ENCODE data around the gene HSPA8. TPM values are rescaled to one million over a fixed set of nuclear protein-coding genes. Genes with fewer than 3 reads are reported as not detected.
"Not testable (repeated sequence)": the region's sequence is repeated elsewhere in the genome, so short reads cannot be mapped to it uniquely, and the experiment has no call there.

Gene HSPA8
- 1,000 to 10,000 TPM in 11 of 12 donors, 100 to 1,000 TPM in 1; 575 to 1,961 (median 1,737) TPM for polyA plus RNA-seq (ENCODE audit: insufficient read length in 12 of 12)
- long read RNA-seq, donor 1, transcript HSPA8-208 (3 exons, 740 nt) = minor isoform, 25 of 694 reads
- long read RNA-seq, donor 1, transcript HSPA8-224 (9 exons, 2,463 nt) = major isoform, 149 of 694 reads
- long read RNA-seq, donor 1, transcript HSPA8-211 (5 exons, 1,509 nt) = minor isoform, 87 of 694 reads
- long read RNA-seq, donor 1, transcript HSPA8-203 (4 exons, 963 nt) = minor isoform, 35 of 694 reads
- long read RNA-seq, donor 1, partial matches to known transcripts = 347 of 694 reads
- long read RNA-seq, donor 1, other reads (novel, unspliced or antisense) = 0 of 694 reads
- long read RNA-seq, donor 2, transcript HSPA8-224 (9 exons, 2,463 nt) = major isoform, 582 of 1,718 reads
- long read RNA-seq, donor 2, transcript HSPA8-211 (5 exons, 1,509 nt) = minor isoform, 204 of 1,718 reads
- long read RNA-seq, donor 2, transcript HSPA8-202 (8 exons, 2,004 nt) = minor isoform, 68 of 1,718 reads
- long read RNA-seq, donor 2, transcript HSPA8-222 (6 exons, 1,884 nt) = minor isoform, 67 of 1,718 reads
- long read RNA-seq, donor 2, partial matches to known transcripts = 607 of 1,718 reads
- long read RNA-seq, donor 2, other reads (novel, unspliced or antisense) = 19 of 1,718 reads
- long read RNA-seq, donor 3, transcript HSPA8-222 (6 exons, 1,884 nt) = minor isoform, 54 of 718 reads
- long read RNA-seq, donor 3, transcript HSPA8-224 (9 exons, 2,463 nt) = major isoform, 190 of 718 reads
- long read RNA-seq, donor 3, transcript HSPA8-211 (5 exons, 1,509 nt) = minor isoform, 78 of 718 reads
- long read RNA-seq, donor 3, transcript HSPA8-203 (4 exons, 963 nt) = minor isoform, 39 of 718 reads
- long read RNA-seq, donor 3, partial matches to known transcripts = 286 of 718 reads
- long read RNA-seq, donor 3, other reads (novel, unspliced or antisense) = 7 of 718 reads
- long read RNA-seq, donor 4, transcript HSPA8-224 (9 exons, 2,463 nt) = major isoform, 210 of 657 reads
- long read RNA-seq, donor 4, transcript HSPA8-211 (5 exons, 1,509 nt) = minor isoform, 96 of 657 reads
- long read RNA-seq, donor 4, transcript HSPA8-222 (6 exons, 1,884 nt) = minor isoform, 30 of 657 reads
- long read RNA-seq, donor 4, transcript HSPA8-203 (4 exons, 963 nt) = minor isoform, 28 of 657 reads
- long read RNA-seq, donor 4, partial matches to known transcripts = 255 of 657 reads
- long read RNA-seq, donor 4, other reads (novel, unspliced or antisense) = 7 of 657 reads
- long read RNA-seq, donor 5 = 0 reads
- long read RNA-seq, donor 6, transcript HSPA8-224 (9 exons, 2,463 nt) = major isoform, 306 of 855 reads
- long read RNA-seq, donor 6, transcript HSPA8-222 (6 exons, 1,884 nt) = minor isoform, 34 of 855 reads
- long read RNA-seq, donor 6, transcript HSPA8-203 (4 exons, 963 nt) = minor isoform, 56 of 855 reads
- long read RNA-seq, donor 6, transcript HSPA8-211 (5 exons, 1,509 nt) = minor isoform, 81 of 855 reads
- long read RNA-seq, donor 6, partial matches to known transcripts = 327 of 855 reads
- long read RNA-seq, donor 6, other reads (novel, unspliced or antisense) = 5 of 855 reads
- long read RNA-seq, donor 7, transcript HSPA8-222 (6 exons, 1,884 nt) = minor isoform, 30 of 564 reads
- long read RNA-seq, donor 7, transcript HSPA8-203 (4 exons, 963 nt) = minor isoform, 36 of 564 reads
- long read RNA-seq, donor 7, transcript HSPA8-211 (5 exons, 1,509 nt) = minor isoform, 74 of 564 reads
- long read RNA-seq, donor 7, transcript HSPA8-224 (9 exons, 2,463 nt) = major isoform, 161 of 564 reads
- long read RNA-seq, donor 7, partial matches to known transcripts = 208 of 564 reads
- long read RNA-seq, donor 7, other reads (novel, unspliced or antisense) = 11 of 564 reads
- long read RNA-seq, donor 8, transcript HSPA8-222 (6 exons, 1,884 nt) = minor isoform, 107 of 2,090 reads
- long read RNA-seq, donor 8, transcript HSPA8-211 (5 exons, 1,509 nt) = minor isoform, 269 of 2,090 reads
- long read RNA-seq, donor 8, transcript HSPA8-203 (4 exons, 963 nt) = minor isoform, 66 of 2,090 reads
- long read RNA-seq, donor 8, transcript HSPA8-224 (9 exons, 2,463 nt) = major isoform, 594 of 2,090 reads
- long read RNA-seq, donor 8, partial matches to known transcripts = 924 of 2,090 reads
- long read RNA-seq, donor 8, other reads (novel, unspliced or antisense) = 15 of 2,090 reads
- long read RNA-seq, donor 9, transcript HSPA8-211 (5 exons, 1,509 nt) = minor isoform, 115 of 792 reads
- long read RNA-seq, donor 9, transcript HSPA8-203 (4 exons, 963 nt) = minor isoform, 45 of 792 reads
- long read RNA-seq, donor 9, transcript HSPA8-224 (9 exons, 2,463 nt) = major isoform, 194 of 792 reads
- long read RNA-seq, donor 9, transcript HSPA8-222 (6 exons, 1,884 nt) = minor isoform, 63 of 792 reads
- long read RNA-seq, donor 9, partial matches to known transcripts = 322 of 792 reads
- long read RNA-seq, donor 9, other reads (novel, unspliced or antisense) = 6 of 792 reads
- long read RNA-seq, donor 10, transcript HSPA8-211 (5 exons, 1,509 nt) = minor isoform, 130 of 1,351 reads
- long read RNA-seq, donor 10, transcript HSPA8-224 (9 exons, 2,463 nt) = major isoform, 452 of 1,351 reads
- long read RNA-seq, donor 10, transcript HSPA8-222 (6 exons, 1,884 nt) = minor isoform, 92 of 1,351 reads
- long read RNA-seq, donor 10, transcript HSPA8-203 (4 exons, 963 nt) = minor isoform, 46 of 1,351 reads
- long read RNA-seq, donor 10, partial matches to known transcripts = 546 of 1,351 reads
- long read RNA-seq, donor 10, other reads (novel, unspliced or antisense) = 11 of 1,351 reads
- long read RNA-seq, donor 11, transcript HSPA8-222 (6 exons, 1,884 nt) = minor isoform, 84 of 1,527 reads
- long read RNA-seq, donor 11, transcript HSPA8-211 (5 exons, 1,509 nt) = minor isoform, 171 of 1,527 reads
- long read RNA-seq, donor 11, transcript HSPA8-224 (9 exons, 2,463 nt) = major isoform, 396 of 1,527 reads
- long read RNA-seq, donor 11, transcript HSPA8-203 (4 exons, 963 nt) = minor isoform, 64 of 1,527 reads
- long read RNA-seq, donor 11, partial matches to known transcripts = 659 of 1,527 reads
- long read RNA-seq, donor 11, other reads (novel, unspliced or antisense) = 19 of 1,527 reads

DNA sequence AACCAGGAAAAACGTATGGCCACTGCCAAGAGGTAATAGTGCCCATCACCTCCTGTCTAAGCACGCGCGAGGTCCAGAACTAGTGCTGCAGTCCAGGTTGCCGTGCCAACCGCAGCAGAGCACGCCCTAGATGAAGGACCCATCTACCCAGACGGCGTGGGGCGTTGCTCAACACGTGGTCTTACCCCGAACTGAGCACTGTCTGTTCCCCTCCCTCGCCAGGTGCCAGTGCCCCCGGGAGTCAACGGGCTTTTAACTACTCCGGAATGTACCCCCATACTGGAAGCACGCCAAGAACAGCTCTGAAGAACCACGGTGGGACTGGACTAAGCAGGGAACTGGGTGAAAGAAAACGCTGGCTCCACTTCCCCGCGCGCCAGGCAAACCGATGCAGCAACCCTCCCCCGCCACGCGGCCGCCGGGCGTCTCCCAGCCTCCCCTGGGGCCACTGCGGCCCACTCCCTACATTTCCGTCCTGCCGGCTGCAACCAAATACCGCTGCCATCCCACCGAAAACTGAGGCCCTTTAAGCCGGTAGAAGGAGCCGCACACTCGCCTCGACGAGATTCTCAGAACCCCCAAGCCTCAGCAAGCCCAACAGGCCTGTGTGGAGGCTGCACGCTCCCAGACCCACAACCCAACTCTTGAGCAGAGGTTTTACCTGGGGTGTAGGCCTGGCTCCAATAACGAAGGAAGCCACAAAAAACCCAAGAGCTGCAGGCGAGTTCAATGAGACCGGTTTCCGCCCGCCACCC is at the start of gene HSPA8:
Gene HSPA8 (minus strand): TSS at position 734 of the 755 bp plus-strand sequence. CDS start 812 bp downstream, outside the sequence.
- DNase-seq = no peak

DNA sequence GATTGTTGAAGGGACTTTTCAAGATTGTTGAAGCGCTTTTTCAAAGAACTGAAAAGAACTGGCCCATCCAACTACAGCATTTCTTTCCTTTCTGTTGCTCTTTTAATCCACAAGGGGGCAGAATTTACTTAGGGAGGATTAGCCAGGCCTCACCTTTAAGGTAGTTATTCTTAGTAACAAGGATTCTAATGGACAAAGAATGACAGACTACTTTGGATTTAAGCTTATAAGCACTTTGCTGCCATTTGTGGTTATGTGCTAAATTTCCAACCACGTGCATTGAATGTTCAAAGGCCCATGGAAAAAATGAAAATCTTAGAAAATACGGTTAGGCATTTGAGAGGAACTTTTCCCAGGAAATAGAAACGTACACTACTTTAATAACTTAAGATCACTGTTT is 49.5 kb upstream of the HSPA8 start:
- DNase-seq = no peak

DNA sequence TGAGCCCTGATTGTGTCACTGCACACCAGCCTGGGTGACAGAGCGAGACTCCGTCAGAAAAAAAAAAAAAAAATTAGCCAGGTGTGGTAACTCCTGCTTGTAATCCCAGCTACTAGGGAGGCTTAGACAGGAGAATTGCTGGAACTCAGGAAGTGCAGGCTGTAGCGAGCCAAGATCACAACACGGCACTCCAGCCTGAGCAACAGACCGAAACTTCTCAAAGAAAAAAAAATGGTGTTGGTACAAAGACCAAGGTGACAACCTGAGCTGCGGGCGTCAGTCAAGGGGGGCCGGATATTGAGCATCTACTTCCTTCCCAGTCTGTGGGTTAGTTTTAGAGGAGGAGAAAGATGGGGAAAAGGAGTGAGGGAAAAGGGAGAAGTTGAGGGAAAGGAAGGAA is 48.5 kb upstream of the HSPA8 start:
- DNase-seq = no peak

DNA sequence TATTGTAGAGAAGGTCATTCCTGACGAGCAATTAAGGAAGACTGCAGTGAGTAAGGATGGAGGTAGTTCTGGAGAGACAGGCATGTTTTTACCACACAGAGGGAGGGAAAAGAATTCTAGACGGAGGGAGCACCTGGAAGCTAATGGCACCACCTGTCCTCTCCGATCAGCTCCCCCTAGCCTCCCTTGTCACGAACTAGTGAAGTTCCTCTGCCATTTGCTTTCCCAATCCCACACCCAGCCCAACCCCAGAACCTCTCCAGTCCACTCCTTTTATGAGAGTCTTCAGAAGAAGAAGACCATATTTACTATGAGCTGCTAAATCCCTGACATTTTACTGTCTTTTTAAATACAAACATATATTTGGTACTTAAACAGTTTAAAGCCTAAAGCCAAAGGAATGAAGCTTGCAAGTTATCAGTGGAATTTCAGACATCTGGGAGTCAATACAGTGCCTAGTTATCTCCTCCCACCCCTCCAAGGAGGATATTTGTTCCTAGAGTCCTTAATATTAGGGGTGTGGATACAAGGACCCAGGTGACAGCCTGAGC is 46.1 kb upstream of the HSPA8 start:
- DNase-seq = no peak

DNA sequence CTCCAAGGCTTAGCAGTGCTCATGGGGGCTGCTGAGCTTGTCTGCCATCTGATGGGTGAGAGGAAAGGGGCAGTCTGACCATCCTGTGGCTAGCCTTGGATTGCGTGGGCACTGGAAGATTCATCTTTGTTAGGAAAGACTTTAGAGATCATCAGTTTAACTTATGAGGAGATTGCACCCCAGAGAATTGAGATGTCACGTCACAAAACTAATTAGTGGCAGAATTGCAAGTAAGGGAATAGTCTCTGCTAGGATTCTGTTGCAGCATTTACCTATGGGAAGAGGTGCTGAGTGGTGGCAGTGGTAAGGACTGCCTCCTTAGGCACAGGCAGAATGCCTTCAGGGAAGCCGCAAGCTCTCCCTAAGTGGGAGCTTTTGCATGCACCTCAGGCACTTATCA is 42.8 kb upstream of the HSPA8 start:
- no peak for DNase-seq

DNA sequence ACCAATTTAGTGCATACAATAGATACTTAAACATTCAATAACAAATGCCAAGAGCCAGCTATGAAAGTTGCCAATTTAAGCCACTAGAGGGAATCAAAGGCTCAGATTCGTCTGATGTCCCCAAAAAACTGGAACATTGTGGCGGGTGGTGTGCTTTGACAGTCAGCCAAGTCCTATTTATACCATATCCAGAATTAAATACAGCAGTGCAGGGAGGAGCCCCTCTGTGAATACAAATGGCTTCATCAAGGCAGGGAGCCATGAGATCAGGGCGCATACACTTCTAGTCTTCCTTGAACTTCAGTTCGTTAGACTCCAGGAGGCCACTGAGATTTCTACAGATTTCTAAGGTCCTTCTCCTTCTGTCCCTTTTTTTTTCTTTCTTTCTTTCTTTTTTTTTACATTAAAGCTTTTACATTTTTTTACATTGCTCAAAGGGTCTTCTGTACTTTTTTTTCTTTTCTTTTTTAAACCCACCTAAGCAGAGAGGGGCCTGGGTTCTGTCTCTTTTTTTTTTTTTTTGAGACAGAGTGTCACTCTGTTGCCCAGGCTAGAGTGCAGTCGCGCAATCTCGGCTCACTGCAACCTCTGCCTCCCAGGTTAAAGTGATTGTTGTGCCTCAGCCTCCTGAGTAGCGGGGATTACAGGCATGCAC is 41.5 kb upstream of the HSPA8 start:
- DNase-seq = peak; percentile 80

DNA sequence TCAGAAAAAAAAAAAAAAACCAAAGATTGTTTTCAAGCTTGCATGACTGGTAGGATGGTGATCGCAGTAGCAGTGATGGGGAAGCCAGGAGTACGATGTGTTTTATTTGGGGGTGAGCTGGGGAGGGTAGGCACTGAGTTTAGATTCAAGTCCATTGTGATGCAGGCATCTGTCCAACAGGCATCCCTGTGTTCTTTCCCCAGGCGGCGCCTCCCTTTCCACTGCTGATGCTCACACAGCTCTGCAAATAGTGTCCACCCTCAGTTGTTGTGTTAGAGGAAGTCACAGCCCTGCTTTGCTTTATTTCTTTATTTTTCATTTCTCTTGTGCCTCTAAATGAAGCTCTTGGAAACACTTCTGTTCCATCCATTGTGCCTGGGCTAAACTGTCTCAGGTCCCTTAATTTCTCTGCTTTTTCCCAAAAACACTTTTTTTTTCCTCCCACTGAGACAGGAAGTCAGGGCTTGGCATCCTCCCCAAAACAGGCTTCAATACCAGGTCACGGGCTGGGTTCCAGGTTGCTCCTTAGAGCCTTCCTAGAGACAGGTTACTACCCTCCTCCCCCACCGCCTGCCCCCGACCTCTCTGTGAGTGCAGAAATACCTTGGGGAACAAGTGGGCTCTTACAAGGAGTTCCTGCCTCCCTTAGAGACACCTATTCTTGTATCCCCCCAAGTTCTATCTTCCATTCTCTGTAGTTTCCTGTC is 38.6 kb upstream of the HSPA8 start:
- DNase-seq = peak; percentile 35

DNA sequence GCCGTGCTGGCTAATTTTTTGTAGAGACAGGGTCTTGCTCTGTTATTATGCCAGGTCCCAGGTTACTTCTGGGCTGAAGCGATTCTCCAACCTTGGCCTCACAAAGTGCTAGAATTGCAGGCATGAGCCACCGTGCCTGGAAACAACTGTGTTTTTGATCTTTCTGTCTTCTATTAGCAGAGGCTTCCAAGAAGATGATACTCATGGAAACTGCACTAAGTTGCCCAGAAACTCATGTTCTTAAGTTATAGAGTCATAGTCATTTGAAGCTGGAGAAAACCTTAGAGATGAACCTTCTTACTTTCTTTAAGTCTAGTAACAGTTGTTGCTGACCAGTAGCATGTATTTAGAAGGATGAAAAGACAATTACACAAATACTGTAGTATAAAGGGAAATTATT is 37.1 kb upstream of the HSPA8 start:
- DNase-seq = peak; percentile 51

DNA sequence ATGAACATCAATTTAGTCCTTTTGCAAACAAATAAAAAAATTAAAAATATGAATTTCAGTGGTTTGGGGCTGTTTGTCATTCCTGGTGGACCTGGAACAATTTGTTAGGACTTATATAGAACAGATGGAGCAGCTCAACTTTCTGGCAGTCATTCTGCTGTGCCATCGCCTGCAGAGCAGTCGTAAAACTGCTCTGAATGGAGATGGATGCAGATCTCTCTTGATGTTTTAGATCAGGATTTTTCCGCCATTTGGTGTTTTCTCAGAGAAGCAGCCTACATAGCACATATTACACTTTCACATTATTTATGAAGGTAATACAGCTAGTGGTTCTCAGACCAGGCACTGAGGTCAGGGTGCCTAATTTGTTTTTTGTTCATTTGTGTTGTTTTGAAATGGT is 31.8 kb upstream of the HSPA8 start:
- DNase-seq = no peak

DNA sequence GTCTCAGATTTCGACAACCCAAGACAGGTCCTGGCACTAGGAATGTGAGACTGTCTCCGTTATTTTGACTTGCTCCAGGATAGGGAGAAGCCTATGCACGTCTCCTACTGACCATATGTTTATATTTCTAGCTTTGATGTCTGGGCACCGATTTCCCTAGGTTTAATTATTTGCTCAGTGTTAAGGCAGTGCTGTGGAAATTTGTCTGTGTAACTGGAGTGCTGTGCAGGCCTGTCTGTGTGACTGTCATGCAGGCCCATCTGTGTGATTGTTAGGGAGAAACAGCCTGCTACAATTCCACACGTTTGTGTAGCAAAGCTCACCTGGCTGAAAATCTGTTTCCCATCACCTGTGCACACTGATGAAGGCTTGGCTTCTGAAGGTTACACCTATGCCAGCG is 29.6 kb upstream of the HSPA8 start:
- no peak for DNase-seq

DNA sequence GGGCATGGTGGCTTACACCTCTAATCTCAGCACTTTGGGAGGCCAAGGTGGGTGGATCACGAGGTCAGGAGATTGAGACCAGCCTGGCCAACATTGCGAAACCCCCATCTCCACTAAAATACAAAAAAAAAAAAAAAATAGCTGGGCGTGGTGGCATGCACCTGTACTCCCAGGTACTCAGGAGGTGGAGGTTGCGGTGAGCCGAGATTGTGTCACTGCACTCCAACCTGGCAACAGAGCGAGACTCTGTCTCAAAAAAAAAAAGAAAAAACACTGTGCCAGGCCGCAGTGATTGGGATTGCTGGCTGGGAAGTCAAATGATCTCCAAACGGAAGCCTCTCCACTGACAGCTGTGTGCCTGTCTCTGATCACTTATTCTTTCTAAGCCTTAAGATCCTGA is 28.2 kb upstream of the HSPA8 start:
- DNase-seq = not testable (repeated sequence)

DNA sequence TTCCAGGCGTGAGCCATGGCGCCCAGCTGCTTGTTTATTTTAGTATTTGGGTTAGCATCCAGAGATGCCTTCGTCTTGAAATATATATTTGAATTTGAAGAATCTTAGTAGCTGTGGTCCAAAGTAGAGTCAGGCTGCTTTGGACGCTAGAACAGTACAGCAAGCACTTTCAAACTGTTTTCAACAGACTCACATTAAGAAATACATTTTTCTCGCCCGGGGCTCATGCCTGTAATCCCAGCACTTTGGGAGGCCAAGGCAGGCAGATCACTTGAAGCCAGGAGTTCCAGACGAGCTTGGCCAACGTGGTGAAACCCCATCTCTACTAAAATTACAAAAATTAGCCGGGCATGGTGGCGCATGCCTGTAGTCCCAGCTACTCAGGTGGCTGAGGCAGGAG is 27.0 kb upstream of the HSPA8 start:
- DNase-seq = not testable (repeated sequence)

DNA sequence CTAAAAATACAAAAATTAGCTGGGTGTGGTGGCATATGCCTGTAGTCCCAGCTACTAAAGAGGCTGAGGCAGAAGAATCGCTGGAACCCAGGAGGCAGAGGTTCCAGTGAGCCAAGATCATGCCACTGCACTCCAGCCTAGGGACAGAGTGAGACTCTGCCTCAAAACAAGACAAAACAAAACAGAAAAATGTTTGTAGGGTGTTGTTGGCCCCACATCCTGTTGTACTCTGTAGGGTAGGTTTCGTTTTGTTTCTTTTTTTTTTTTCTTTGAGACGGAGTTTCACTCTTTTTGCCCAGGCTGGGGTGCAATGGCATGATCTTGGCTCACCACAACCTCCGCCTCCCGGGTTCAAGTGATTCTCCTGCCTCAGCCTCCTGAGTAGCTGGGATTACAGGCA is 25.7 kb upstream of the HSPA8 start:
- DNase-seq = not testable (repeated sequence)

DNA sequence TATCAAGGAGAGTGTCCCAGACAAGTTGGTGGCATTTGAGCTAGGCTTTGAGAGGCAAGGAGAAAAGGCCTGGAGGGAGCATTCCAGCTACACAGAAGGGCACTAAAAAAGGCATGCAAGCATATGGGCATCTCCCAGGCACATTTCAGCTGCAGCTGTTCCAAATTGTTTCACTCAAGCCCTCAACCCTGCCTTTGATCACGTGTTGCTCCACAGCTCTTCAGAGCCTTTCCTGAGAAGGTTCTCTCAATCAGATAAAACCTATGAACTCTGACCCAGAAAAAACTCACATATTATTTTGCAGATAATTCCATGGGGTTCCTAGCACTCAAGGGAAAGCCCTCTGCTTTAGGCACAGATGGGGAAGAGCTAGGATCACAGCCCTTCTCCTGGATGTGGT is 24.4 kb upstream of the HSPA8 start:
- DNase-seq = no peak

DNA sequence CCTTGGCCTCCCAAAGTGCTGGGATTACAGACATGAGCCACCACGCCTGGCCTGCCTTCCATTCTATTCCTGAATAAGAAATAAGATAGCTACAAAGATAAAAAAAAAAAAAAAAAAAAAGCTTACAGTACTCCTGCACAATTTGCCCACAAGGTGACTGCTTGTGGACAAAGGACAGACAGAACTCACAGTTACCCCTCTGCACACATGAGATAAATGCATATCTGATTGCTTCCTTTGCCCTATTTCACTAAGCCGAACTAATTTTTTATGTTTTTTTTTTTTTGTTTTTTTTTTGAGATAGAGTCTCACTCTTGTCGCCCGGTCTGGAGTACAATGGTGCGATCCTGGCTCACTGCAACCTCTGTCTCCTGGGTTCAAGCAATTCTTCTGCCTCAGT is 23.6 kb upstream of the HSPA8 start:
- no peak for DNase-seq

DNA sequence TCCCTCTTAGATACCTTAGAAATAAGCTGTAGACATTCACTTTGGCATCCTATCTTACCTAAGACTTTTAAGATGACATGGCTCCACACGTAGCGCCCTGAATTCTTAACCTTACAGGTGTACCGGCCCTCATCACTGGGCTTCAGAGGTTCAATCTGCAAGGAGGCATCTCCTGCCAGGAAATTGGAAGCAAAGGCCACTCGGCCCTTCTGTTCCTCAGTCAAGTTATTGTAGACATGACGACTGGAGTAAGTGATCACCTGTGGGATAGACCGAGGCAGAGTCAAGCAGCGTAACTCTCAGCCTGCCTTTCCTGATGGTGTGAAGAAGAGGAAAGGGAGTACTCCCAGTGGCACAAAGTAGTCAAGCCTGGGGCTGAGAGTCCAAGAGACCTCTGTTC is 22.5 kb upstream of the HSPA8 start:
- no peak for DNase-seq

All from muscle of arm (tissue), 14 donors.